Caco-2 (cell line): ENCODE data around the gene ADK. TPM values are rescaled to one million over a fixed set of nuclear protein-coding genes. Genes with fewer than 3 reads are reported as not detected.

ENCODE experiments used
- BruUV-seq: library from RNA; stranded (reverse); fragments of 400-500 nt; replicated peaks from 2 replicates; lab custom pipeline; 2021; lab: Mats Ljungman, UMichigan
- CTCF ChIA-PET: fragments of 300-600 bp; sonication (Branson Sonifier 250); formaldehyde crosslinking; loops from one replicate; lab custom pipeline; 2022; ENCODE audit warnings: antibody characterized with exemption; lab: Charles Lee
- POLR2A ChIA-PET: fragments of 300-600 bp; sonication (Branson Sonifier 250); formaldehyde crosslinking; loops from one replicate; lab custom pipeline; 2022; ENCODE audit warnings: antibody characterized with exemption; lab: Charles Lee
- DNase-seq, 2 experiments: peaks; one replicate each; pipeline versions ENCODE4 v3.0.0 to v3.0.0-alpha.2; 2020 to 2022
- H3K27me3 ChIP-seq: replicated peaks from 2 replicates; pipeline ENCODE4 v1.6.0; 2011; ENCODE audit warnings: low read length; ENCODE audit not compliant: control insufficient read depth, insufficient read depth
- H3K36me3 ChIP-seq: 2 replicates; pipeline ENCODE4 v1.5.1; 2011; ENCODE audit warnings: low read length; ENCODE audit not compliant: control insufficient read depth, insufficient read depth
- H3K4me1 ChIP-seq: fragments of 250-450 bp; sonication (Bioruptor Pico); 2 replicates; pipeline ENCODE4 v1.5.1; 2020; ENCODE audit warnings: mild to moderate bottlenecking
- H3K4me3 ChIP-seq: 2 replicates; pipeline ENCODE4 v1.5.1; 2011; ENCODE audit warnings: low read depth, mild to moderate bottlenecking, control low read depth, low read length
- H3K9me3 ChIP-seq: fragments of 250-450 bp; sonication (Bioruptor Pico); 2 replicates; pipeline ENCODE4 v1.5.1; 2020; ENCODE audit warnings: mild to moderate bottlenecking, moderate library complexity
- H3K27ac Mint-ChIP-seq: one replicate; pipeline ENCODE4 v1.8.0; 2022; ENCODE audit warnings: mixed read lengths; ENCODE audit not compliant: unreplicated experiment
- H3K27me3 Mint-ChIP-seq: one replicate; pipeline ENCODE4 v1.8.0; 2022; ENCODE audit warnings: mixed read lengths; ENCODE audit not compliant: insufficient read depth, unreplicated experiment
- H3K36me3 Mint-ChIP-seq: one replicate; pipeline ENCODE4 v1.8.0; 2022; ENCODE audit warnings: mild to moderate bottlenecking, mixed read lengths; ENCODE audit not compliant: insufficient read depth, unreplicated experiment
- H3K4me1 Mint-ChIP-seq: one replicate; pipeline ENCODE4 v1.8.0; 2022; ENCODE audit warnings: low read depth, mixed read lengths; ENCODE audit not compliant: unreplicated experiment
- H3K4me3 Mint-ChIP-seq: one replicate; pipeline ENCODE4 v1.8.0; 2022; ENCODE audit warnings: mild to moderate bottlenecking, moderate library complexity, mixed read lengths; ENCODE audit not compliant: unreplicated experiment
- H3K9me3 Mint-ChIP-seq: one replicate; pipeline ENCODE4 v1.8.0; 2022; ENCODE audit warnings: mixed read lengths; ENCODE audit not compliant: unreplicated experiment
- intact Hi-C: fragments of 100-400 bp; cut with micrococcal nuclease; formaldehyde crosslinking; loops from one replicate; pipeline ENCODE4 v1.10.0; 2022; ENCODE audit not compliant: unreplicated experiment
- total RNA-seq: library from RNA; stranded (reverse); gene quantifications from 2 replicates; pipeline ENCODE4 v1.2.3, GENCODE V29; 2022
- TF ChIP-seq, protein P1 (sequence below), 2 experiments: fragments of 200-600 bp in 1 of 2; IDR thresholded peaks; 1 replicate in 1 of 2; 2 replicates in 1 of 2; pipeline versions ENCODE4 v1.5.1 to v1.8.0; 2011 to 2022; ENCODE audit warnings: antibody characterized with exemption in 1 of 2, control low read depth in 1 of 2, inconsistent platforms in 1 of 2, low read depth in 1 of 2, low read length in 1 of 2, mild to moderate bottlenecking in 1 of 2, moderate library complexity in 1 of 2; ENCODE audit not compliant: insufficient read depth in 1 of 2, severe bottlenecking in 1 of 2, unreplicated experiment in 1 of 2

ADK gene
- total RNA-seq, 1 experiment from 2014 or later, result 105 TPM

DNA sequence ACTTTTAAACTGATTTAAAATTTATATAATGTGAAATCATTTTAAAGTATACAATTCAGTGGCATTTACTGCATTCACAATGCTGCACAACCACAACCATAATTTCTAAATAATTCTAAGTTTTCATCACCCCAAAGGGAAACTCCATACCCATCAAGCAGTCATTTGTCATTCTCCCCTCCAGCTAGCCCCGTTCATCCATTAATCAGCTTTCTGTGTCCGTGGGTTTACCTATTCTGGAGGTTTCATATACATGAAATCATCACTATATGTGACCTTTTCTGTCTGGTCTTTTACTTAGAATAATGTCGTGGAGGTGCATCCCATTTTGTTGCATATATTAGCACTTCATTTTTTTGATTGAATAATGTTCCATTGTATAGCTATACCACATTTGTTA, 214.1 kb downstream of the ADK start:
- Mint-ChIP-seq H3K4me3 (no peak overlapping the region), H3K27ac (no peak overlapping the region), H3K4me1 (peaks cover 20% of the 10 kb centered on the region), H3K36me3 (peaks cover 16% of the 10 kb centered on the region), H3K27me3 (no peaks in the 10 kb centered on the region), H3K9me3 (peaks cover 25% of the 10 kb centered on the region)
- Histone ChIP-seq H3K9me3 (no peaks in the 10 kb centered on the region), H3K4me3 (no peak overlapping the region), H3K27me3 (no peaks in the 10 kb centered on the region), H3K36me3 (no peaks in the 10 kb centered on the region), H3K4me1 (peaks cover 13% of the 10 kb centered on the region)
- ChIA-PET CTCF (no interaction called here), POLR2A (no interaction called here)
- no peak for DNase-seq
- TF ChIP-seq, protein P1, sequence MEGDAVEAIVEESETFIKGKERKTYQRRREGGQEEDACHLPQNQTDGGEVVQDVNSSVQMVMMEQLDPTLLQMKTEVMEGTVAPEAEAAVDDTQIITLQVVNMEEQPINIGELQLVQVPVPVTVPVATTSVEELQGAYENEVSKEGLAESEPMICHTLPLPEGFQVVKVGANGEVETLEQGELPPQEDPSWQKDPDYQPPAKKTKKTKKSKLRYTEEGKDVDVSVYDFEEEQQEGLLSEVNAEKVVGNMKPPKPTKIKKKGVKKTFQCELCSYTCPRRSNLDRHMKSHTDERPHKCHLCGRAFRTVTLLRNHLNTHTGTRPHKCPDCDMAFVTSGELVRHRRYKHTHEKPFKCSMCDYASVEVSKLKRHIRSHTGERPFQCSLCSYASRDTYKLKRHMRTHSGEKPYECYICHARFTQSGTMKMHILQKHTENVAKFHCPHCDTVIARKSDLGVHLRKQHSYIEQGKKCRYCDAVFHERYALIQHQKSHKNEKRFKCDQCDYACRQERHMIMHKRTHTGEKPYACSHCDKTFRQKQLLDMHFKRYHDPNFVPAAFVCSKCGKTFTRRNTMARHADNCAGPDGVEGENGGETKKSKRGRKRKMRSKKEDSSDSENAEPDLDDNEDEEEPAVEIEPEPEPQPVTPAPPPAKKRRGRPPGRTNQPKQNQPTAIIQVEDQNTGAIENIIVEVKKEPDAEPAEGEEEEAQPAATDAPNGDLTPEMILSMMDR (IDR thresholded peaks at IDR 0.05; ENCODE audit: insufficient read depth in 1 of 2, low read depth in 1 of 2, low read length in 1 of 2, severe bottlenecking in 1 of 2, unreplicated experiment in 1 of 2), result no peak
- no TSS peak for BruUV-seq
- intact Hi-C loops, result no loop called here

- Histone ChIP-seq H3K36me3 (no peaks in the 10 kb centered on the region), H3K9me3 (no peaks in the 10 kb centered on the region), H3K4me1 (no peaks in the 10 kb centered on the region), H3K27me3 (no peaks in the 10 kb centered on the region), H3K4me3 (no peak overlapping the region)
- intact Hi-C loops, result no loop called here
- ChIA-PET CTCF (no interaction called here), POLR2A (no interaction called here)
- no TSS peak for BruUV-seq
- no peak for DNase-seq
- peaks cover 28% of the 10 kb centered on the region for H3K36me3 Mint-ChIP-seq
- H3K9me3 Mint-ChIP-seq, result no peaks in the 10 kb centered on the region
- no peak overlapping the region for H3K4me3 Mint-ChIP-seq
- no peaks in the 10 kb centered on the region for H3K27me3 Mint-ChIP-seq
- no peaks in the 10 kb centered on the region for H3K4me1 Mint-ChIP-seq
- H3K27ac Mint-ChIP-seq, result no peak overlapping the region
- TF ChIP-seq, protein P1 (IDR thresholded peaks at IDR 0.05; ENCODE audit: insufficient read depth in 1 of 2, low read depth in 1 of 2, low read length in 1 of 2, severe bottlenecking in 1 of 2, unreplicated experiment in 1 of 2), result no peak
Observed at GRCh38 chr10:74371696-74372095, 220.7 kb downstream of the ADK start.

DNA sequence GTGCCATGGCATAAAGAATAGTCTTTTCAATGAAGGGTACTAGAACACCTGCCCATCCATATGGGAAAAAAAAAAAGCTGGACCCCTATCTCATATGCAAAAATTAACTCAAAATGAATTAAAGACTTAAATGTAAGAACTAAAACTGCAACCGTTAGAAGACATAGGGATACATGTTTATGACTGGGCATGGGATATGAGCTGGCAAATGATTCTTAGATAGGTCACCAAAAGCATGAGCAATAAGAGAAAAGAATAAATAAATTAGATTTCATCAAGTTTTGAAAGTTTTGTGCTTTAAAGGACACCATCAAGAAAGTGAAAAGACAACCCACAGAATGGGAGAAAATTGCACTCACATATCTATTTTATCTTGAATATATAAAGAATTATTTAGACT, 222.0 kb downstream of the ADK start:
- H3K4me3 ChIP-seq, result no peak overlapping the region
- H3K4me3 Mint-ChIP-seq, result no peak overlapping the region
- TF ChIP-seq, protein P1 (IDR thresholded peaks at IDR 0.05; ENCODE audit: insufficient read depth in 1 of 2, low read depth in 1 of 2, low read length in 1 of 2, severe bottlenecking in 1 of 2, unreplicated experiment in 1 of 2), result no peak
- H3K36me3 Mint-ChIP-seq, result peaks cover 28% of the 10 kb centered on the region
- H3K9me3 ChIP-seq, result no peaks in the 10 kb centered on the region
- DNase-seq, result no peak
- no peaks in the 10 kb centered on the region for H3K4me1 Mint-ChIP-seq
- ChIA-PET CTCF (interaction anchor here (0.6 kb wide), 1 partner anchor 314 kb away, joined by 3 read pairs; no protein-coding TSS in a partner anchor), POLR2A (no interaction called here)
- intact Hi-C loops, result no loop called here
- H3K27me3 ChIP-seq, result no peaks in the 10 kb centered on the region
- no peaks in the 10 kb centered on the region for H3K4me1 ChIP-seq
- no peaks in the 10 kb centered on the region for H3K36me3 ChIP-seq
- no peaks in the 10 kb centered on the region for H3K27me3 Mint-ChIP-seq
- BruUV-seq, result no TSS peak
- no peaks in the 10 kb centered on the region for H3K9me3 Mint-ChIP-seq
- no peak overlapping the region for H3K27ac Mint-ChIP-seq
